Measurements from ENCODE around the gene SULT1C4. TPM values are rescaled to one million over a fixed set of nuclear protein-coding genes. Genes with fewer than 3 reads are reported as not detected.

The SULT1C4 gene
- total RNA-seq, 1 experiment from 2014 or later, result 0.96 TPM

DNA sequence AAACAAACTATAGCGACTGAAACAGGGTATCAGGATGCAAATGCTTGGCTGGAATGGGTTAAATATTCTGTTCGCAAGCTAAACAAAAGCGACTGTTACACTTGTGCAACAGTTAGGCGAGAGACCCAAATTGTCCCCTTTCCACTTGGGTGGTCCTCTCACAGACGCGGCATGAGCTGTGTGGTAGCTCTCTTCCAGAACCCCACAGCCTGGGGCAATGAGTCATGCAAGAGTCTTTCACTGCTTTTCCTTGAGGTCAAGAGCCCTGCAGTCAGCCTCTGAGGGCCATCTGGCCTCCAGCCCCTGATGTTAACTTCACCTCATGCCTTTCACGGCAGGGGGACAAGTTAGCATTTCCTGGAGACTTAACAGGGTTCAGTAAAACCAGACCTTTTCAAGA is 25.7 kb downstream of the SULT1C4 start:
- TF ChIP-seq, protein P1, sequence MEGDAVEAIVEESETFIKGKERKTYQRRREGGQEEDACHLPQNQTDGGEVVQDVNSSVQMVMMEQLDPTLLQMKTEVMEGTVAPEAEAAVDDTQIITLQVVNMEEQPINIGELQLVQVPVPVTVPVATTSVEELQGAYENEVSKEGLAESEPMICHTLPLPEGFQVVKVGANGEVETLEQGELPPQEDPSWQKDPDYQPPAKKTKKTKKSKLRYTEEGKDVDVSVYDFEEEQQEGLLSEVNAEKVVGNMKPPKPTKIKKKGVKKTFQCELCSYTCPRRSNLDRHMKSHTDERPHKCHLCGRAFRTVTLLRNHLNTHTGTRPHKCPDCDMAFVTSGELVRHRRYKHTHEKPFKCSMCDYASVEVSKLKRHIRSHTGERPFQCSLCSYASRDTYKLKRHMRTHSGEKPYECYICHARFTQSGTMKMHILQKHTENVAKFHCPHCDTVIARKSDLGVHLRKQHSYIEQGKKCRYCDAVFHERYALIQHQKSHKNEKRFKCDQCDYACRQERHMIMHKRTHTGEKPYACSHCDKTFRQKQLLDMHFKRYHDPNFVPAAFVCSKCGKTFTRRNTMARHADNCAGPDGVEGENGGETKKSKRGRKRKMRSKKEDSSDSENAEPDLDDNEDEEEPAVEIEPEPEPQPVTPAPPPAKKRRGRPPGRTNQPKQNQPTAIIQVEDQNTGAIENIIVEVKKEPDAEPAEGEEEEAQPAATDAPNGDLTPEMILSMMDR (conservative IDR thresholded peaks at IDR 0.05), result no peak
- peaks cover 25 to 42% (median 39%) of the 10 kb centered on the region in 3 experiments for H3K36me3 Mint-ChIP-seq (ENCODE audit: insufficient read depth in 1 of 3, low read depth in 3 of 3)
- Histone ChIP-seq H3T11ph (ENCODE audit: low read length) (no peak overlapping the region), H3K23ac (ENCODE audit: insufficient read length, low read depth, low read length) (no peak overlapping the region), H2AK5ac (ENCODE audit: insufficient read length, low read length) (no peak overlapping the region), H2AFZ (ENCODE audit: low read length) (no peak overlapping the region), H4K20me1 (ENCODE audit: control insufficient read depth, insufficient read depth, insufficient read length) (no peaks in the 10 kb centered on the region), H3K79me2 (ENCODE audit: insufficient read depth, low read length) (no peaks in the 10 kb centered on the region), H4K91ac (ENCODE audit: insufficient read length, low read depth, low read length) (no peak overlapping the region), H3K79me1 (ENCODE audit: insufficient read depth, low read depth, low read length, poor library complexity, severe bottlenecking) (no peaks in the 10 kb centered on the region), H3K27me3 (ENCODE audit: insufficient read depth, low read length) (no peaks in the 10 kb centered on the region), H3K23me2 (ENCODE audit: insufficient read length, low read depth, low read length, poor library complexity, severe bottlenecking) (no peaks in the 10 kb centered on the region), H3K27ac (ENCODE audit: insufficient read length, low read depth, low read length) (peak overlapping the region; percentile 69), H4K8ac (replicated peaks; ENCODE audit: insufficient read length, low read depth, low read length) (no peak overlapping the region), H3K18ac (ENCODE audit: insufficient read length, low read depth, low read length) (no peak overlapping the region), H3K9me3 (ENCODE audit: control insufficient read depth, low read depth, low read length) (peaks cover 28% of the 10 kb centered on the region), H2BK5ac (ENCODE audit: insufficient read length, low read length) (no peak overlapping the region), H3K56ac (ENCODE audit: insufficient read length, low read depth, low read length) (no peak overlapping the region), H3K9ac (ENCODE audit: extremely low read depth, insufficient read length, low read length) (no peak overlapping the region), H2BK120ac (ENCODE audit: low read depth, low read length, poor library complexity, severe bottlenecking) (no peak overlapping the region), H2BK12ac (ENCODE audit: insufficient read length, low read depth, low read length) (no peak overlapping the region), H3K14ac (ENCODE audit: insufficient read depth, low read length) (no peak overlapping the region), H3K4me2 (ENCODE audit: insufficient read depth, insufficient read length, low read length) (no peak overlapping the region), H3K4ac (ENCODE audit: low read depth, low read length) (no peak overlapping the region), H3K4me1 (ENCODE audit: insufficient read depth, low read length) (no peaks in the 10 kb centered on the region; the same call in 1 of the 2 replicates), H2BK15ac (ENCODE audit: low read depth, low read length) (no peak overlapping the region), H4K5ac (ENCODE audit: insufficient read length, low read depth, low read length) (no peak overlapping the region), H2BK20ac (ENCODE audit: low read depth, low read length, poor library complexity, severe bottlenecking) (no peak overlapping the region)
- no CpG with 5 or more reads among the region's 7 CpGs for WGBS (ENCODE audit: extremely low coverage, insufficient read length, low lambda C conversion rate)
- peaks cover 31 to 43% of the 10 kb centered on the region in 2 experiments for H3K9me3 Mint-ChIP-seq
- H3K27ac Mint-ChIP-seq, result peak overlapping the region; percentile 56 to 75 (median 59); a peak in 4 of 7 replicates
- DNase-seq, result peak; percentile 95
- no peak overlapping the region for H3K4me3 Mint-ChIP-seq
- peaks cover 14 to 16% of the 10 kb centered on the region in 2 experiments for H3K4me1 Mint-ChIP-seq
- H3K27me3 Mint-ChIP-seq (ENCODE audit: low read depth), result peaks cover 2% of the 10 kb centered on the region; the same call in 1 of the 2 replicates

Measured in H9 (cell line).